Testis (tissue), 3 donors: ENCODE measurements around the gene STAT5B. TPM values are rescaled to one million over a fixed set of nuclear protein-coding genes. Genes with fewer than 3 reads are reported as not detected.

ENCODE experiments used
- DNase-seq: peaks from one replicate; pipeline ENCODE4 v3.0.0-alpha.2; 2019
- H3K27ac ChIP-seq, 2 donors: fragments of 200-600 bp; sonication (generic); one replicate each; pipeline ENCODE4 v1.5.1; 2019
- H3K27me3 ChIP-seq: fragments of 200-600 bp; sonication (generic); one replicate; pipeline ENCODE4 v1.5.1; 2019
- H3K36me3 ChIP-seq: fragments of 200-600 bp; sonication (generic); one replicate; pipeline ENCODE4 v1.5.1; 2017; ENCODE audit warnings: low read depth; ENCODE audit errors: missing control alignments
- H3K4me1 ChIP-seq: fragments of 200-600 bp; sonication (generic); one replicate; pipeline ENCODE4 v1.5.1; 2019
- H3K4me3 ChIP-seq, 2 donors: fragments of 200-600 bp; sonication (generic); one replicate each; pipeline ENCODE4 v1.5.1; 2017 to 2019
- H3K9me3 ChIP-seq: fragments of 200-600 bp; sonication (generic); one replicate; pipeline ENCODE4 v1.5.1; 2017
- POLR2A ChIP-seq: fragments of 450-650 bp; IDR thresholded peaks from one replicate; pipeline ENCODE4 v1.6.1; 2017; ENCODE audit warnings: antibody characterized with exemption, mild to moderate bottlenecking, moderate library complexity
- WGBS, 2 donors: methylation state at CpG; one replicate each; pipeline ENCODE4 v1.1.5; 2018; 5-methylcytosine and 5-hydroxymethylcytosine counted together
- intact Hi-C: fragments of 100-400 bp; cut with DNase I; formaldehyde crosslinking; loops from one replicate; pipeline ENCODE4 v1.15.1; 2023; ENCODE audit warnings: low total_unique reads
- polyA plus RNA-seq: library from polyadenylated mRNA; stranded (reverse); fragments of 350-450 nt; fragmentation: Illumina TruSeq; extraction: RNeasy Lipid Tissue Mini Kit (QIAGEN cat#74804); gene quantifications from one replicate; pipeline ENCODE4 v1.2.3, GENCODE V29; 2014; ENCODE audit warnings: low read depth, low replicate concordance; ENCODE audit not compliant: insufficient read depth
- total RNA-seq, 2 donors: library from RNA; depleted of rRNA; stranded (reverse); fragments of >200 nt; gene quantifications; one replicate each; pipeline ENCODE4 v1.2.3, GENCODE V29; 2016
- TF ChIP-seq, protein P1 (sequence below), 3 experiments: fragments of 450-650 bp in 2 of 3; fragments of 200-600 bp in 1 of 3; sonication (generic) in 1 of 3; IDR thresholded peaks; one replicate each; pipeline ENCODE4 v1.5.1; 2016 to 2019; ENCODE audit warnings: antibody characterized with exemption in 3 of 3, mild to moderate bottlenecking in 2 of 3, moderate library complexity in 1 of 3

Gene STAT5B
- total and polyA plus RNA-seq, 3 donors from 2014 or later: 65.9 to 81.5 (median 66.0) TPM

DNA sequence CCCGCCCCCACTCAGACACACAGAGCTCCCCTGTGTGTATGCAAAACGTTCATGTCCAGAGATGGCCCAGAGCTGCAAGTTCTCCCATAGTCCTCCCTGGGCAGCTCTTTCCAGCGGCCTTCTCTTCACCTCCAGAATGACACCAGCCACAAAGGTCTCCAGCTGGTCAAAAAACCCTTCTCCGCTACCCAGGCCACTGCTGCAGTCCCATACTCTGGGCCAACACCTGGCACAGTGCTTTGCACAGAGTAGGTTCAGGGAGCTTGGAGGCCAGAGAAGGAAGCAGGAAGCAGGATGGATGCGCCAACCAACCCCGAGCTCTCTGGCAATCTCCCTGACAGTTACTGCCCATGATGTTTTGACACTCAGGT lies 1.1 kb upstream of the STAT5B start:
- WGBS, 2 donors: 58 to 67% methylated on average over 4 to 6 of the region's 6 CpGs
- Histone ChIP-seq H3K36me3 (no peaks in the 10 kb centered on the region), H3K9me3 (no peaks in the 10 kb centered on the region), H3K27me3 (no peaks in the 10 kb centered on the region), H3K4me1 (peaks cover 17% of the 10 kb centered on the region), H3K4me3 (no peak overlapping the region), H3K27ac (peak overlapping the region; percentile 88 to 97)
- TF ChIP-seq POLR2A: no peak
- TF ChIP-seq, protein P1, sequence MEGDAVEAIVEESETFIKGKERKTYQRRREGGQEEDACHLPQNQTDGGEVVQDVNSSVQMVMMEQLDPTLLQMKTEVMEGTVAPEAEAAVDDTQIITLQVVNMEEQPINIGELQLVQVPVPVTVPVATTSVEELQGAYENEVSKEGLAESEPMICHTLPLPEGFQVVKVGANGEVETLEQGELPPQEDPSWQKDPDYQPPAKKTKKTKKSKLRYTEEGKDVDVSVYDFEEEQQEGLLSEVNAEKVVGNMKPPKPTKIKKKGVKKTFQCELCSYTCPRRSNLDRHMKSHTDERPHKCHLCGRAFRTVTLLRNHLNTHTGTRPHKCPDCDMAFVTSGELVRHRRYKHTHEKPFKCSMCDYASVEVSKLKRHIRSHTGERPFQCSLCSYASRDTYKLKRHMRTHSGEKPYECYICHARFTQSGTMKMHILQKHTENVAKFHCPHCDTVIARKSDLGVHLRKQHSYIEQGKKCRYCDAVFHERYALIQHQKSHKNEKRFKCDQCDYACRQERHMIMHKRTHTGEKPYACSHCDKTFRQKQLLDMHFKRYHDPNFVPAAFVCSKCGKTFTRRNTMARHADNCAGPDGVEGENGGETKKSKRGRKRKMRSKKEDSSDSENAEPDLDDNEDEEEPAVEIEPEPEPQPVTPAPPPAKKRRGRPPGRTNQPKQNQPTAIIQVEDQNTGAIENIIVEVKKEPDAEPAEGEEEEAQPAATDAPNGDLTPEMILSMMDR (IDR thresholded peaks at IDR 0.05): no peak
- intact Hi-C loops: no loop called here
- DNase-seq: no peak

DNA sequence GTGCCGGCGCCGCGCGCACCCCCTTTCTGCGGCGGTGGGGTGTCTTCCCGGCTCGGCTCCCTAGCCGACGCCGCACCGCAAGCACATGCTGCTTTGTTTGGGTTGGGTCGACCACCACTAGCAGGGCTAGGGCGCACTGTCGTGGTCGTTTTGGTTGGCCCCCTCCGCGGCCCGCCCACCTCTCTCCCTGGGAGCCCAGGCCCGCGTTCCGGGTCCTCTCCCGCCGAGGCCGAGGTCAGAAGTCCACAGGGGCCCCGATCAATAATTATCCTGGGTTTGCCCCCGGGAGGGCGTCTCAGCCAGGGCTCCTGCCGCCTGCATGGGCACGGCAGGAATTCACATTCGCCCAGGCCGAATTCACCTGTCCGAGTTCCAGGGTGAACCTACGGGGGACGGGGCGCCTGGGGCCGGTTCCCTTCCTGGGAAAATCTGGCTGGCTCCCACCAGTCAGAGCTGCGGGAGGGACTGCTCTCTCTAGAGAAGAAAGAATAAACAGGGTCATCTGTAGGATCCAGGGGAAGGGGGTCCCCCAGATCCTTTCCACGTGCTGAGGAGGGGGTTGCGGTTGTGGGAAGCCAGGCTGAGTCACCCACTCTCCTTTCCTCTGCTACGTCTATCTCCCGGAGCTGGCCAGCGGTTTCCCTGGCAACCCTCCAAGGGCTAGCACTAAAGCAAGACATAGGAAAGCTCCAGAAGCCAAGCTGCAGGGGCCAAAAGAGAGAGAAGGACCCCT lies 584 bp upstream of the STAT5B start:
- Histone ChIP-seq H3K36me3 (no peaks in the 10 kb centered on the region), H3K4me3 (peak overlapping the region; percentile 82 to 87), H3K27ac (peak overlapping the region; percentile 88 to 97), H3K4me1 (peaks cover 17% of the 10 kb centered on the region), H3K27me3 (no peaks in the 10 kb centered on the region), H3K9me3 (no peaks in the 10 kb centered on the region)
- WGBS, 2 donors: 0 to 1% methylated on average over 18 to 44 of the region's 44 CpGs
- intact Hi-C loops: no loop called here
- no peak for TF ChIP-seq POLR2A
- TF ChIP-seq, protein P1 (IDR thresholded peaks at IDR 0.05): no peak
- peak; percentile 77 for DNase-seq

DNA sequence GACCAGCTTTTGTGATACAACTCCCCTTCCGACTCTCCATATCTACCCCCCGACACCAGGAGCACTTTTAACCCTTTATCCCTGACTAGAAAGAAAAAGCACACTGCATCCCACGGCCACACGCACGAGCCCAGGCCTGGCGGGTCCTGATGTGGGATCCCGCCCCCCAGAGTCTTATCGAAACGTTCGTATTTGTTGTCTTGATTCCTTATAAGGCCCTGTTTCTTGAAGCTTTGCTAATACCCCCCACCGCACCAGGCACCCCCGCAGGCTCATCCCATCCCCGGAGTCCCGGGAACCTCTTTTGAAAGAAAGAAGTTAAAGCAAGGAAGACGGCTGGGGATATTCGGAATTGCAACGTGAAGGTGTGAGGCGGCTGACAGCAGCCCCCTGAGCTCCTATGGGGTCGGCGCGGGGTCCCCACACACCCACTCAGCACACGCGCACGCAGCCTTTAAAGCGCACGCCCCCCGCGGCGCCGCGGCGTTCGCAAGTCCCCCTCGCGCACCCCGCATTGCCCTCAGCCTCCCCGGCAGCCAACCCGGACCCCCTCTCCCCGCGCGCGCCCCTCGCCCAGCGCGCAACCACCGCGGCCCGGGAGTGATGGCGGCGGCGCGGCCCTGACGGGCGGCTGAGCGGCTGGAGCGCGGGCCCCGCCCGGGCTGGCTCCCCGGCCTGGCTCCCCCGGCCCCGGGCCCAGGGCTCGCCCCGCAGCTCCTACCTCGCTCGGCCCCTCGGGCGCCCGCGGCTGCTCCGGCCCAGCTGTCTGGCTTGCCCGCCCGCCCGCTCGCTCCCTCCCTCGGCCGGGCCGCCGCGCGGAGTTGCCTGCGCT lies 448 bp downstream of the STAT5B start:
- H3K27ac ChIP-seq: peak overlapping the region; percentile 78 to 97
- 0% methylated on average over 14 to 28 of the region's 82 CpGs for WGBS, 2 donors
- no peaks in the 10 kb centered on the region for H3K36me3 ChIP-seq
- H3K4me1 ChIP-seq: peaks cover 20% of the 10 kb centered on the region
- intact Hi-C loops: no loop called here
- H3K9me3 ChIP-seq: no peaks in the 10 kb centered on the region
- DNase-seq: peak; percentile 64
- H3K4me3 ChIP-seq: peak overlapping the region; percentile 82 to 87
- H3K27me3 ChIP-seq: no peaks in the 10 kb centered on the region
- no peak for TF ChIP-seq POLR2A
- TF ChIP-seq, protein P1 (IDR thresholded peaks at IDR 0.05): no peak

DNA sequence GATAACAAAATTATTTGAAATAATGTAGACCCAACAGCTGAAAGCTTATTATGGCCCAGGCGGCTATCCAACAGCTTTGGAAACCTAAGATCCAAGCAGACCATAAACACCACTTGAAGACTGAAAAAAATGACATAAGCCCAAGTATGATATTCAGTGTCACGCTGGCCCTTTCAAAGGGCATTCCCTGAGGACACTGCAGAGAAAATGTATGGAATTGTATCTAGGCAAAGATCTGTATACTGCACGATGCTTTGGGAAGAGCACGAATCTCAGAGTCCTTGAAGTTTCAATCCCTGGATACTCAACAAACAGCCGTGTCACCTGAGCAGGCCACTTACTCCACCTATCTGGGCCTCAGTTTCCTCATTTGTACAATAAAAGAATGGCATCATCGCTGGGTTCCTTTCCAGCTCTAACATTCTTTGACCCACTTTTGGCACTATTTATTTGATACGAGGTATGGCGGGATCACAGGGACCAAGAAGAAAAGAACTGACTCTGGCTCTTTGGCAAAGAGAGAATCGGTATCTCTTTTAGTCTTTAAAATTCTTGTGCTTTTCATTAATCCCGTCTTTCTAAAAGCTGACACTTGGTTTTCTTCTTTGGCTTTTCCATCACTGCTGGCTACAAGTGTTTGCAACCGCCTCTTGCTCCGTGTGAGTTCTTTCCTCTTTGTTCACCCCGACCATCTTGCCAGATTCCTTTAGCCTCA lies 1.2 kb downstream of the STAT5B start:
- intact Hi-C loops: no loop called here
- TF ChIP-seq, protein P1 (IDR thresholded peaks at IDR 0.05): no peak
- TF ChIP-seq POLR2A: no peak
- Histone ChIP-seq H3K27me3 (no peaks in the 10 kb centered on the region), H3K9me3 (no peaks in the 10 kb centered on the region), H3K4me1 (peaks cover 22% of the 10 kb centered on the region), H3K36me3 (no peaks in the 10 kb centered on the region), H3K27ac (peak overlapping the region; percentile 78 to 97), H3K4me3 (peak overlapping the region; percentile 82 to 87)
- DNase-seq: no peak
- WGBS, 2 donors: 10 to 13% methylated on average over 13 of the region's 13 CpGs
